ENCODE results near the gene GPR55.

Gene GPR55

GRCh38 chr2:230900336-230900995, 24.6 kb downstream of the GPR55 start:
- no peak for DNase-seq (ENCODE audit: low read depth, low spot score)

DNA sequence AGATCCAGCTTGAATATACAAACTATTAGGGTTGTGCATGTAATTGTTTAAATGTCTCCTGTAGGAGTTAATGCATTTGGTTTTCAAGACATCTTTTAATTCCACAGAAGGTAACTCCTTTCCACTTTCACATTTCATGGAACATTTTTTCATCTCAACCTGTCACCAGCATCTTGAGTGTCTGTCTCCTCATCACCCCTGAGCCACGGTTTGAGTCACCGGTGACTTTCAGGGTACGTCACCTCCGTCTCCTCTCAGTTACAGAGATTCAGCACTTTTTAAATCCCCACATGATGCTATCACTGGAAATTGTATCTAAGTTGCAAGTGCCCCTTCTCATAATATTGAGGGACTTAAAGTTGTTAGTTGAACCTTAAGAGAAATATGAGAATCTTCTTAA, 25.3 kb downstream of the GPR55 start:
- no peak for DNase-seq (ENCODE audit: low read depth, low spot score)

DNA sequence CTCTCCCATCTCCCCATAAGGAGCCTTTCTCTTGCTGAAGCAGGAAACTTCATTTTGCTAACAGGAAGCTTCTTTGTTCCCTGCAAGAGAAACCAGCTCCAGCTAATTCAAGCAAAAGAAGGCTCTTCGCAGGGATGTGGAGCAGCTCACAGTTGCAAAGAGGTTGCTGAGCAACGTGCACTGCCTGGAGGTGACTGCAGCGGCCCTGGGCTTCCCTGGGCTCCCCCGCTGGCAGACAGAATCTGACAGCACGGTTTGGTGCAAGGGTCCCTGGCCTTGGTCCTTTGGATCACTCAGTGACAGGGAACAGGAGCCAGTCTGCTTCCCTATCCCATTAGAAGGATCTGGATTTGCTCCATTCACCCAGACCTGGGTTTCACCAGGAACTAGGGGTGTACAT, 25.8 kb downstream of the GPR55 start:
- no peak for DNase-seq (ENCODE audit: low read depth, low spot score)

GRCh38 chr2:230898713-230899091, 26.3 kb downstream of the GPR55 start:
- DNase-seq (ENCODE audit: low read depth, low spot score): no peak

- DNase-seq (ENCODE audit: low read depth, low spot score): no peak
These were observed 26.9 kb downstream of the GPR55 start for GRCh38 chr2:230898016-230898712.

DNA sequence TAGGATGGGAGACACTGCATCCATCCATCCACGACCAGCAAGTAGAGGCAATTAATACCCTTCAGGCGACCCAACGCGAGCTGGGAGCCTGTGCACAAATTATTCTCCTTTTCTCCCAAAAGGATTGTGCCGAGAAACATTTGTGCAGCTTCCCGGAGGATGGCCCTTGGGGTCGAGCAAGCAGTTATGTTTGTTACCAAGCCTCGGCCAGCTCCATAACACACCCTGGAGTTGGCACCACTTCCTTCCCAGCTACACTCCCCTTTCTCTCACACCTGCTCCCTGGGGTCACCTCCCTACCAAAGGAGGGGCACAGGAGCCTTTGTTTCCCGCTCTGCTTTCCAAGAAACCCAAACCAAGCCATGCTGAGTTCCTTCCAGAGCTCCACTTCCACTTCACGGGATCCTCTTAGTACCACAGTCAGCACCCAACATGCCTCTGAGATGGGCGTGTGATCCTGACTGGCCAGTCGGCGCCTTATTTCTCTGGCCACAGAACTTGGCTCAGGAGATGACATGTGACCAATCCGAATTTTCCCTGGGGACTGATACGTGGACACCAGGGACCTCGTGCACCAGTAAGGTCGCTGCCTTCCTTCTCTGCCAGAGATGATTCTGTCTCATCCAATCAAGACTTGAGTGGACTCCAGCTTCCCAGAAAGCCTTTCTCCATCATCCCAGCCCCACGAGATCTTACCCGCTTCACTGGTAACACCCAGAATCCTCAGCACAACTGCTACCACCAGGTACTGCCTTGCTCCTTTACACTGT, 28.5 kb downstream of the GPR55 start:
- no peak for DNase-seq (ENCODE audit: low read depth, low spot score)

DNA sequence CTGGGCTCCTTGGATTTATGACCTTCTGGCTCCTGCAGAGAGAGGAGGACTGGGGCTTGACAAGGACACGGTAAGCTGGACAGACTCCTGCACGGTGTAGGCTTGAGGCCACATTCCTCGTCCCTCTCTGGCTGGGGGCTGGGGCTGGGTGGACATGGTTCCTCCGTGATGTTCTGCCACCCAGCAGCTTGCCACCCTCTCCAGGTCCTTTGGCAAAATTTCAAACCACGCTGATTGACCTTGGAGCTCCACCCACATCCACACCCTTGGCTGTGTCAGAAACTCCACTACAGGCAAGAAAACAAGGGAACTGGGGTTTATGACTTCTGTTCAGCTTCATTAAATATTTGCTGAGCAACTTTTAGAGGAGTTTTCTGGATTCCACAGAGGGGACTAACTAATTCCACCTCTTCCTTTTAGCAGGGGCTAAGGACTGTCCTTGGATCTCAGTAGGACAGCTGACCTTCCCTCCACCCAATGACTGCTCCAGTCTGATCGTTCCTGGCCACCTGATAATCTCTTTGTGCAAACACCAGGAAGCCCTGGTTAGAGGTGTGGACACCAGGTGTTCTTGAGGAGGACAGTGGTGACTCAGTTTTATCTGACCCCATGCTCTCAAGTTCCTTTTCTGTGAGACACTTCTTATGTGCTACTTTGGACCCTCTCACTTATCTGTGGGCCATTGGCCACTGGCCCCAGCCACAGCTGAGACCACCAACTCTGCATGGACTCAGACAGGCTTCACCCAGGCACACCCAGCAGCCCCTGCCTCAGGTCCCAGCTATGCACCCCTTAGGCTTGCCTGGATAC, 29.3 kb downstream of the GPR55 start:
- DNase-seq (ENCODE audit: low read depth, low spot score): no peak

GRCh38 chr2:230893841-230894781, 30.9 kb downstream of the GPR55 start:
- no peak for DNase-seq (ENCODE audit: low read depth, low spot score)

DNA sequence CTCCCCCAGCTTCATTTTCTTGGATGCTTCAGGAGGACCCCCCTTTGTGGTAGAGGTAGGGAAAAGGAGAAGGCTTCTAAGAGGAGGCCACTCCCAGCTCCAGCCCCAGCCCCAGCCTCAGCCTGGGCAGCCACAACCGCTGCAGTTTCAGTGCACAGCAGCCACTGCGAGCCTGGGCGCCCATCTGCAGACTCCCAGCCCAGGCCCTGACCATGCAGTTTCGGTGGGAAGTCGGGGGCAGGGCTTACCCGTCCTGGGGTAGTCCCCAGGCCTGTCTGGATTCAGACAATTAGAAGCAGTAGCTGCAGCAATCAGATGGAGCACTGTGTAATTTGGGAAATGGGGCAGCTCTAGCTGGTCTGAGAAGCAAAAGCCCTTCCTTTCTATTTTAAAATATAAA, 31.7 kb downstream of the GPR55 start:
- DNase-seq (ENCODE audit: low read depth, low spot score): no peak

- DNase-seq (ENCODE audit: low read depth, low spot score): no peak
These were observed 33.5 kb downstream of the GPR55 start for GRCh38 chr2:230891509-230891908.

DNA sequence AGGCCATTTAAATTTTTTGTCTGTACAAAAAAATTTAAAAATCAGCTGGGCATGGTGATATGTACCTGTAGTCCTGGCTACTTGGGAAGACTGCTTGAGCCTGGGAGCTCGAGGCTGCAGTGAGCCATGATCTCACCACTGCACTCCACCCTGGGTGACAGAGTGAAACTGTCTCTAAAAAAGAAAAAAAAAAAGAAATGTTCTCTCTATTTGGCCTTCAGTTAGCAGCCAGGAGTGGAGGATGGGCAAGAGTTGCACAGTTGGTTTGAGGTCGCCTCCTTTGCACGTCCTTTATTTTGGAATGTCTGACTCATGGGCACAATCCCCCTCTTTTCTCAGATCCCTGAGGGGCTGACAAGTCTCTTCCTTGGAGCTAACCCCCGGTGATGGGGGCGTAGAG, 34.0 kb downstream of the GPR55 start:
- DNase-seq (ENCODE audit: low read depth, low spot score): no peak

- DNase-seq (ENCODE audit: low read depth, low spot score): no peak
These were observed 34.4 kb downstream of the GPR55 start for GRCh38 chr2:230890646-230891045.

GRCh38 chr2:230889911-230890601, 35.0 kb downstream of the GPR55 start:
- no peak for DNase-seq (ENCODE audit: low read depth, low spot score)

- DNase-seq (ENCODE audit: low read depth, low spot score): no peak
These were observed 36.1 kb downstream of the GPR55 start for GRCh38 chr2:230888824-230889400.

DNA sequence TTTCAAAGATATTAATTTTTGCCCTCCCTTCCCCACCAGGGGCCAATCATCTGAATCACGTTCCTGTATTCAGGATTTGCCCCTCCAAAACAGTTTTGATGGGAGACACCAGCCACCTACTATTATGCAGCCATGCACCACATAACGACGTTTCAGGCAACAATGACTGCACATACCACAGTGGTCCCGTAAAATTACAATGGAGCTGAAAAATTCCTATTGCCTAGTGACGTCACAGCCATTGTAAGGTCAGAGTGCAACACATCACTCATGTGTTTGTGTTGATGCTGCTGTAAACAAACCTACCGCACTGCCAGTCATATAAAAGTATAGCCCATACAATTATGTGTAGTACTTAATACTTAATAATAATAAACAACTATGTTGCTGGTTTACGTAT, 37.7 kb downstream of the GPR55 start:
- DNase-seq (ENCODE audit: low read depth, low spot score): no peak

DNA sequence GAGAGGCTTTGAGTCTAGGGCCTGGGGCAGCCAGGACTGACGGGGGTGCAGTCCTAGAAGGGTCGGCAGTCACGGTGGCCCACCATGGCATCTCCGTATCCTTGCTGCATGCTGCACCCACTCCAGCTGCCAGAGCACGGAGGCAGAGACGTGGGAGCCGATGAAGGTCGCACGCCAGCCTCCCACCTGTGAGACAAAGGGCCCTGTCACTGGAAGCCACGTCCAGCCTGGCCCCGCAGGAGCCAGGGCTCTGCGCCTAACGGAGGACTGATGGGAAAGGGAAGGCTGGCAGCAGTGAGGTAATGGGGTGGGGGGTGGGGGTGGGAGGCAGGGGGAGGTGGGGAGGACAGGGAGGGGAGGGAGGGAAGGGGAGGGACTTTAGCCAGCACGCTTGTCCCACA, 38.4 kb downstream of the GPR55 start:
- DNase-seq (ENCODE audit: low read depth, low spot score): no peak

DNA sequence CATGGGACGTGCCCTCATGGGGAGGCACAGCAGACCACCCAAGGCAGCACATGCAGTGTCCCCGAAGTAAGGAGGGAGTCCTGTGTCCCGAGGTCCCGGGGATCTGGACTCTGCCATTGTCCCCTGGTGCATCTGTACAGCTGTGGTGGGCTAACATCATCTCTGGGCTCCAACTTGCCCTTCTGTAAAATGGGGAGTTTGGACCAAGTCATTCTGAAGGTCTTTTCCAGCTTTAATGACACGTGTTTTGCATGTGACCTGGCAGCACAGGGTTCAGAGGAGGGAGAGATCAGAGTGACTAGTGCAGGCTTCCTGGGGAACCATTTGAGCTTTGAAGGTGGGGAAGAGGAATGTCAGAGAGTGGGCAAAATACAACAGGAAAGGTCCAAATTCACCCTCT, 38.8 kb downstream of the GPR55 start:
- DNase-seq (ENCODE audit: low read depth, low spot score): no peak

GRCh38 chr2:230885463-230886130, 39.4 kb downstream of the GPR55 start:
- DNase-seq (ENCODE audit: low read depth, low spot score): no peak

DNA sequence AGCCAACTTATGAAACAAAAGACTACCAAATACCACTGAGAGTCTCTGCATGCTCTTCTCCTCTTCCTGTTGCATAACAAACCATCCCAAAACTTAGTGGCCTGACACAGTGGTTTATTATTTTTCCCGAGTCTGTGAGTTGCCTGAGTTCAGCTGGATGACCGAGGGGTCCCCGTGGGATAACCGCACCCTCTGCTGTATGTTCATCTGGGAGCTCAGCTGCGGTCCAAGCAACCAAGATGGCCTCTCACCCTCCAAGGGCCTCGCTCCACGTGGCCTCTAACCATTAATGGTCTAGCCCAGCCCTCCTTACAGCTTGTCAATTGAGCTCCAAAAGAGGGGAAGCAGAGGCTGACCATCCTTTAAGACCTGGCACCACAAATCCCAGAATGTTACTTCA, 43.2 kb downstream of the GPR55 start:
- DNase-seq (ENCODE audit: low read depth, low spot score): no peak
